Suppressor macrophage treated with lipopolysaccharide for 4 hours (primary cell): ENCODE measurements around the gene ADM2.
"Not testable (repeated sequence)": the region's sequence is repeated elsewhere in the genome, so short reads cannot be mapped to it uniquely, and the experiment has no call there.

Experiments
- DNase-seq: peaks from one replicate; pipeline ENCODE4 v3.0.0-alpha.2; 2020

The ADM2 gene

DNA sequence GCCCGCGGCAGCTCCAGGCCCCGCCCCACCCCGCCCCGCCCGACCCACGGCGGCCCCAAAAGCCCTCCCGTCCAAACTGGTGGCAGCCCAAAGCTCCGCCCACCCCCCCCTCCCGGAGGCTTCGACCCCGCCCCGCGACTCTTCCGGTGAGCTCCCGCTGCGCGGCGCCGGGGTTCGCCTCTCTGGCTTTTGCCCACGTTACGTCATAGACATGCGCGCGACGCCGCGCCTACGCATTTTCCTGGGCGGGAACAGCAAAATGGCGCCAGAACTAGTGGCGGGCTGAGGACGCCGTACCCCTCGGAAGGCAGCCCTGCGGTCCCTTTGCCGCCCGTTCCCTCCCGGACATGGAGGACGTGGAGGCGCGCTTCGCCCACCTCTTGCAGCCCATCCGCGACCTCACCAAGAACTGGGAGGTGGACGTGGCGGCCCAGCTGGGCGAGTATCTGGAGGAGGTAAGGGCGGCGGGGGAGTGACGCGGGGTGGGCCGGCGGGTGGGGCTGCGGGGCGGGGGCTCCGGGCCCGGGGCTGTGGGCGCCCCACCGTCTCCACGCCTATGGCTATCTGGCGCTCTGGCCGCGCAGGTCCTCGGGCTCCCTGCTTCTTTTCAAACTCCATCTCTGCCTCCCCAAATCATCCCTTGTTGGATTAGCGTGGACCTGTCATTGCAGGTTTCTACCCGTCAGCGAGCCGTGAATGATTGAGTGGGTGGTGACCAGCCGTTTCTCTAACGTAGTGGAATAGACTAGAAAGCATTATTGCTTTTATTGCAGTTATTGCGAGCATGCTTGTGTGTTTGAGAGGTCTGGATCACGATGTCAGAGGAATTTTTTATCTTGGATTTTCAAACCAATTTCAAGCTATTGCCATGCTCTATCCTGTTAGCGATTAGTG lies 26.9 kb downstream of the ADM2 start, which contains the start of gene NCAPH2:
Gene NCAPH2 (plus strand): TSS at position 234 of the 894 bp plus-strand sequence. CDS start 114 bp downstream, at position 348.
- DNase-seq = peak; percentile 13

DNA sequence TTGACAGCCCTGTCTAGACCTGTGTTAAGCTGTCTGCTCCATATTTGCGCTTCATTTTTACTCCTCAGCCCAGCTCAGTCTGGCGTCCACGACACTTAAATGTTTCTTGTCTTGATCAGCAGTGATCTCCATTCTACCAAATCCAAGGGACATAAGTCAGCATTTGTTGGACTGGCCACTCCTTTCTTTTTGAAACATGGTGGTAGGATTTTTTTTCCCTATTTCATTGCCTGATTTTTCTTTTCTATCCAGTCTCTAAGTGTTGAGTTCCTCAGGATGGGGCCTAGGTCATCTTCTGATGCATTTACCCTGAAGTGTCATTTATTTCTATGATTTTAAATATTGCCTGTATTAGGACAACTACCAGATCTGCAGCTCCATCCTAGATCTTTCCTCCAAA lies 27.6 kb downstream of the ADM2 start:
- no peak for DNase-seq

DNA sequence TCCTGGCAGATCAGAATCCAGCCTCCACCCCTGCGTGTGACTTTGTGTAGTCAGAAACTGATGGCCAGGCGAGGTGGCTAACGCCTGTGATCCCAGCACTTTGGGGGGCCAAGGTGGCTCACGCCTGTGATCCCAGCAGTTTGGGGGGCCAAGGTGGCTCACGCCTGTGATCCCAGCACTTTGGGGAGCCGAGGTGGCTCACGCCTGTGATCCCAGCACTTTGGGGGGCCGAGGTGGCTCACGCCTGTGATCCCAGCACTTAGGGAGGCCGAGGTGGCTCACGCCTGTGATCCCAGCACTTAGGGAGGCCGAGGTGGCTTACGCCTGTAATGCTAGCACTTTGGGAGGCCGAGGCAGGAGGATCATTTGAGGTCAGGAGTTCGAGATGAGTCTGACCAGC lies 31.8 kb downstream of the ADM2 start:
- DNase-seq = no peak

DNA sequence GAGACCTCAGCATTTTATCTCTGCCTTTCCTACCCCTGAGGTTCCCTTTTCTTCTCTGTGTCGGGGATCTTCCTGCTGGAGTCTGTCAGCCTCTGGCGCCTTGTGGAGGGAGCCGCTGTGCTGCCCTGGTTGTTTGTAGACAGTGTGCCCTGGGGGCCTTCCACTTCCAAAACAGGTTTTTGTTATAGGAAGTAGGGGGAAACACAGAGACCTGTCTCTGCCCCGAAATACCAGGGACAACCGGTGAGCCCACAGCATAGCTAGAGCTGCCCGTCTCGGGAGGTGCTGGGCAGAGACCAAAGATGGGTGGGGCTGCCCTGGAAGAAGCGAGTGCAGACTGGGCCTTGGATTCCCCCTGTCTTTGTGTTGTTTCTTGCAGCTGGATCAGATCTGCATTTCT lies 34.7 kb downstream of the ADM2 start:
- DNase-seq = no peak

DNA sequence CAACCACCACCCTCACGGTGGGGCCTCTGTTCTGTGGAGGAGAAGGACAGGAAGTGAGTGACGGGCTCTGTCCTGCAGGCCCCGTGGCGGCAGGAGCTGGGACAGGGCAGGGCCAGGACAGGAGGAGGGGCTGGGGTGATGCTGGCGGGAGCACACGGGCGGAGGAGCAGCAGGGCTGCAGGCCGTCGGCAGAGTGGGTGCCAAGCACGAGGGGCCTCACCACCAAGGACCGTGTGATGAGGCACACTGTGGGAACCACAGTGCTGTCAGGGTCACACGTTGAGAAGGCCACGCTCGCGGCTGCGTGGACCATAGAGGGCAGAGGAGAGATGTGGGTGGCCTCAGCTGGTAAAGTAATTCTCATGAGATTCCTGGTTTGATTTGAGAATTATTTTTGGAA lies 35.5 kb downstream of the ADM2 start:
- DNase-seq = no peak

DNA sequence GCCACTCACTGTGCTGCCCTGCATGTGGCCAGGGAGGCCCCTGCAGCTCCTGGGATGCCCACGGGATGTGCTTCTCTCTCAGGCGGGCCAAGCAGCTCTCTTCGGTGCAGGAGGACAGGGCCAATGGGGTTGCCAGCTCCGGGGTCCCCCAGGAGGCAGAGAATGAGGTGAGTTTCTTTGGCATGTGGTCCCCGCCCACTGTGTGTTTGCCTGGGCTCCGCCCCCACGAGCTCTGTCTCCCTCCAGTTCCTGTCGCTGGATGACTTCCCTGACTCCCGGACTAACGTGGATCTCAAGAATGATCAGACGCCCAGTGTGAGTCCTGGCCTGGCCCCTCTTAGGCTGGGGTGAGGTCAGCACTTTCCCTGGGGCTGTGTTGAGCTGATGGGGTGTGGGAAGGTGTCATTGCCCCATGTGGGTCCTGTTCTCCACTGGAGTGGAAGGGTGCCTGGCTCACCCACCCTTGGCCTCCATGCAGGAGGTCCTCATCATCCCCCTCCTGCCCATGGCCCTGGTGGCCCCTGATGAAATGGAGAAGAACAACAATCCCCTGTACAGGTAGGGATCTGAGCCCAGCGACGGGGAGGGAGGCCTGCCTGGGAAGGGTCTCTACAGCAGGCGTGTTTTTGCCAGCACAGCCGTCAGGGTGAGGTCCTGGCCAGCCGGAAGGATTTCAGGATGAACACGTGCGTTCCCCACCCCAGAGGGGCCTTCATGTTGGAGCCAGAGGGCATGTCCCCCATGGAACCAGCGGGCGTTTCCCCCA lies 36.3 kb downstream of the ADM2 start:
- no peak for DNase-seq

DNA sequence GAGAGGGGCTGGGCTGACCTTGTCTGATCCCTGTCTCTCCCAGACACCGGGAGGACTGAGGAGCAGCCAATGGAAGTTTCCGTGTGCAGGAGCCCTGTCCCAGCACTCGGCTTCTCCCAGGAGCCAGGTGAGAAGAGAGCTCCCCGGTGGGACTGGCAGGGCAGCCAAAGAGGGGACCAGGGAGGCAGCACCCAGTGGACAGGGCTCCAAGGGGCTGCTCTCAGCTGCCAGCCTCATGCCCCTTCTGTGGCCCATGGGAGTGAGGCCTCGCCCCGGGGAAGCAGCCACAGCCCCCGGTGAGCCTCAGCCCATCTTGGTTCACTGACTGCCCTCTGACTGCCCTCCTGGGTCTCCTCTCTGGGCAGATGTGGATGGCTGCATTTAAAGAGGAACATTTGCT lies 37.3 kb downstream of the ADM2 start:
- no peak for DNase-seq

DNA sequence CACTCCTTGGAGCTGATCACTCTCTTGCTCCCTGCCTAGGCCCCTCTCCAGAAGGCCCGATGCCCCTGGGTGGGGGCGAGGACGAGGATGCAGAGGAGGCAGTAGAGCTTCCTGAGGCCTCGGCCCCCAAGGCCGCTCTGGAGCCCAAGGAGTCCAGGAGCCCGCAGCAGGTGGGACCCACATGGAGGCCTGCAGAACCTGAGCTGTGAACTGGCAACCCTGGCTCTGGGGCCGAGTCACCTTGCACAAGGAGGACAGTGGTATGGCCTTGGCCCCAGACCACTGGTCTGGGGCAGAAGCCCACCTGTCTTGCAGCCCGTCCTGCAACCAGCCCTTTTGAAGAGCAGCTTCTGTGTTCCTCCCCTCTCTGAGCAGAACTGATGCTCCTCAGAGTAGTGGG lies 37.8 kb downstream of the ADM2 start:
- no peak for DNase-seq

DNA sequence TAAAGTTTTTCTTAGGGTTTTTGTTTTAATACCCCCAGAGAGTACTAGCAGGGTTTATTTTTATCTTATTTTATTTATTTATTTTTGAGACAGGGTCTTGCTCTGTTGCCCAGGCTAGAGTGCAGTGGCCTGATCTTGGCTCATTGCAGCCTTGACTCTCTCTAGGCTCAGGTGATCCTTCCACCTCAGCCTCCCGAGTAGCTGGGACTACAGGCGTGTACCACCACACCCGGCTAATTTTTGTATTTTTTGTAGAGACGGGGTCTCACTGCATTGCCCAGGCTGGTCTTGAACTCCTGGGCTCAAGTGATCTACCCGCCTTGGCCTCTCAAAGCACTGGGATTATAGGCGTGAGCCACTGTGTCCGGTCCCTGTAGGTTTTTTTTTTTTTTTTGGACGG lies 38.8 kb downstream of the ADM2 start:
- not testable (repeated sequence) for DNase-seq

DNA sequence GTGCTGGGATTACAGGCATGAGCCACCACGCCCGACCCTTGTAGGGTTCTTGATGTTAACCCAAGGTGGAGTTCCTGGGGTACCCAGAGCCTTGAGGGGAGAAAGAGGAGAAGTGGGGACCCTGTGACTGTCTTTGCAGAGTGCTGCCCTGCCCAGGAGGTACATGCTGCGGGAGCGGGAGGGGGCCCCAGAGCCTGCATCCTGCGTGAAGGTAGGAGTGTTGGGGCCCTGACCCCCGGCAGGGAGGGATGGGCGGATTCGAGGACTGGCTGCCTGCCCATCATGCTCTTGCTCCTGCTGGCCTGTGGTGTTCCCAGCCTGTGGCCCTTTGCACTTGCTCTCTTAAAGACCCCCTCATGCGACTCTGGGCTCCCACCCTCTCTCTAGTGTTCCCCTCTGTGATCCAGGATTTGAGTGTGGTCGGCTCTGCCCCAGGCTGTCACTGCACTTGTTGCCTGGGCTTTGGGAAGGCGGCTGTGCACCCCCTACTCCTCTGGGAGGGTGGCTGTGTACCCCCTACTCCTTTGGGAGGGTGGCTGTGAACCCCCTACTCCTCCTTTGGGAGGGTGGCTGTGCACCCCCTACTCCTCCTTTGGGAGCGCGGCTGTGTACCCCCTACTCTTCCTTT lies 39.6 kb downstream of the ADM2 start:
- DNase-seq = no peak

DNA sequence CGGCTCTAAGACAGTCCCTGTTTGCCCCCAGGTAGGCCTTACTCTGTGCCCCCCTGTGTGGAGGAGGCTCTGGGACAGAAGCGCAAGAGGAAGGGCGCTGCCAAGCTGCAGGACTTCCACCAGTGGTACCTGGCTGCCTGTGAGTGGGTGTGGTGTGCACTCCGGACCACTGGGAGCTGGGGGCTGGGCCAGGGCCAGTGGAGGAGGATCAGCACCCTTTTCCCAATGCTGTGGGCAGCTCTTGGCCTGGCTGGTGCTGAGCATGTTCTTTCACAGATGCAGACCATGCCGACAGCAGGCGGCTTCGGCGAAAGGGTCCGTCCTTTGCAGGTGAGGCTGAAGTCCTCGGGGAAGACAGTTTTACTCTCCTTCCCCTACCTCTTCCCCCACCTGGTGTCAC lies 40.4 kb downstream of the ADM2 start:
- no peak for DNase-seq

DNA sequence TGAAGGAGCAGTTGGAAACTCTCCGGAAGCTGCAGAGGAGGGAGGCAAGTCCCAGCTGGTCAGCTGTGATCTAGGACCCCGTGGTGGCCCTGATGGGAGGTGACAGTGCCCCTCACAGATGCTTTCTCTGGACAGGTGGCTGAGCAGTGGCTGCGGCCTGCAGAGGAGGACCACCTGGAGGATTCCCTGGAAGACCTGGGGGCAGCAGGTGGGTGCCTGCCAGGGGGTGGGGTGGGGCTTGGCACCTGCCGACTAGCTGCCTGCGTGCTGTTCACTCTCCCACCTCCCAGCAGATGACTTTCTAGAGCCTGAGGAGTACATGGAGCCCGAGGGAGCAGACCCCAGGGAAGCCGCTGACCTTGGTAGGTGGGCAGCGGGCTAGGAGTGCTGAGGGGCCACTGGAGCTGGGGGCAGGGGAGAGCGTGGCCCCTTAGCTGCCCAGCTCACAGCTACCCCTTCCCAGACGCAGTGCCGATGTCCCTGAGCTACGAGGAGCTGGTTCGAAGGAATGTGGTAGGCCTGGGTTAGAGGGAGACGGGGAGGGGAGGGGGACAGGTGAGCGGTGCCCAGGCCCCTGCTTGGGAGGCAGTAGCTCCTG lies 41.0 kb downstream of the ADM2 start:
- no peak for DNase-seq

DNA sequence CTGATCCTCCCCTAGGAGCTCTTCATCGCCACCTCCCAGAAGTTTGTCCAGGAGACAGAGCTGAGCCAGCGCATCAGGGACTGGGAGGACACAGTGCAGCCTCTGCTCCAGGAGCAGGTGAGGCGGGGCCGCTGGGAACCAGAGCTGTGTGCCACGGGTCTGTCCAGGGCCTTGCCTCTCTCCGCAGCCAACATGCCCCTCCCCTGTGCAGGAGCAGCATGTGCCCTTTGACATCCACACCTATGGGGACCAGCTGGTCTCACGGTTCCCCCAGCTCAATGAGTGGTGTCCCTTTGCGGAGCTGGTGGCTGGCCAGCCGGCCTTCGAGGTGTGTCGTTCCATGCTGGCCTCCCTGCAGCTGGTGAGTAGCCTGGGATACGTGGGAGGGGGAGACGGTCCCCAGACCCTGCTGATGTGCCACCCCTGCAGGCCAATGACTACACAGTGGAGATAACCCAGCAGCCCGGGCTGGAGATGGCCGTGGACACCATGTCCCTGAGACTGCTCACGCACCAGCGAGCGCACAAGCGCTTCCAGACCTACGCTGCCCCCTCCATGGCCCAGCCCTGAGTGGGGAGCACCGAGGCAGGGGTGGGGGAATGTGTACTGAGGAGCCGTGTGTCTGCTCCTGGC lies 41.6 kb downstream of the ADM2 start:
- peak; percentile 19 for DNase-seq

DNA sequence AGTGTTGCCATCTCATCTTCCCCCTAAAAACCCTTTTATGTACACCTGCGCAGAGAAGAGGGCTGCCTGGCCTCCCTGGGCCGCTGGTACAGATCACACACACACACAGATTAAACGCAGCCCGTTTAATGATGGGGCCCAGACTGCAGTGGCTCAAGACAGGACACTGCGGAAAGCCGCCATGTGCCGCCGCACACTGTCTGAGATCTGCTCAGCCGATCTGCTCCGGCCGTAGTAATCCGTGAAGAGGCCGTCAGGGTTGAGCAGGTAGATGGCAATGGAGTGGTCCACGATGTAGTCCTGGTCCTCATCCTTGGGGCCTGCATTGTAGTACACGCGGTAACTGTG lies 42.1 kb downstream of the ADM2 start:
- no peak for DNase-seq

DNA sequence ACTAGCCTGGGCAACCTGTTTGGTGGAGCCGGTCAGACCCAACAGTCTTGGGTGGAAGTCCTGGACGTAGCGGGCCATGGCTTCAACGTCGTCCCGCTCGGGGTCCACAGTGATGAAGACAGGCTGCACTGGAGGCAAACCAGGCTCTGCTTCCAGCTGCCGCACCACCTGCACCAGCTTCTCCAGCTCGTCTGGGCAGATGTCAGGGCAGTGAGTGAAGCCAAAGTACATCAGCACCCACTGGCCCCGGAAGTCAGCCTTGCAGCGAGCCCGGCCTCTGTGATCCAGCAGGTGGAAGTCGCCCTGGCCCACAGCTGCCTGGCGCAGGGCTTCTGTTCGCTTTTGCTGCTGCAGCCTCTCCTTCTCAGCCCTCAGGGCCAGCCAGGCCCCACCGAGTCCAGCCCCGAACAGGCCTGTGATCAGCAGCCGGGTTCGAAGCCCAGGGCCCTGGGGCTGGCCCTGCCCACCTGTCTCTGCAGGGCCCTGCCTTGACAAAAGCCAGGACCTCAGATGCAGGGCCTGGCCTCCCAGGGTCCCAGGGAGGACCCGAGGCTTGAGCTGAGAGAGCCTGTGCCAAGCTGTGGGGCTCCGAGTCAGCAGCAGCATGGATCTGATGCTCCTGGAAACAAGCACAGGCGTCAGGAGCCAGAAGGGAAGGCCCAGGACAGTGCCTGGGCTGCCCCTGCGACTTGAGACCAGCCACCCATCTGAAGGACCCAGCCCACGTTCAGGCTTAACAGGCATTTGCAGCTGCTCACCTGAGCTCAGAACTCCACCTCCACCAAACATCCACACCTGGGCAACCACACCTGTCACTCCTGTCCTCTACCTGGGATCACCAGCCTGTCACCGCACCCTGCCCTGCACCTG lies 42.7 kb downstream of the ADM2 start:
- peak; percentile 22 for DNase-seq

DNA sequence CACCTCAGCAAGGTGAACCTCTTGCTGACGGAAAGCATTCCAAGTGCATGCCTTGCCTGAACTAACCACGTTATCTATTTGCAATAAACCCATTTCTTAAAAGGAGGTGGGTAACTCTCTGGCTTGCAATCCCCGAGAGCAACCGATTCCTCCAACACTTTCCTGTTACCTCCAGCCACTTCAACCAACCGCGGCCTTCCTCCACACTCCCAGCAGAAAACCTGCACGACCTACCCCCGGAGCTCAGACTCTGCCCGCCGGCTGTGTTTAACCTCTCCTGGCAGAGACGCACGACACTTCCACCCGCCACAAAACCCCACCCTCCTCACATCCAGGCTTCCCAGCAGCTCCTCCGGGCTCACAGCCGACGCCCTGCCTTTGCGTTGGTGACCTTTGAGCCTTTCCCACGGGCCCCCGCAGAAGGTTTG lies 43.3 kb downstream of the ADM2 start:
- no peak for DNase-seq

DNA sequence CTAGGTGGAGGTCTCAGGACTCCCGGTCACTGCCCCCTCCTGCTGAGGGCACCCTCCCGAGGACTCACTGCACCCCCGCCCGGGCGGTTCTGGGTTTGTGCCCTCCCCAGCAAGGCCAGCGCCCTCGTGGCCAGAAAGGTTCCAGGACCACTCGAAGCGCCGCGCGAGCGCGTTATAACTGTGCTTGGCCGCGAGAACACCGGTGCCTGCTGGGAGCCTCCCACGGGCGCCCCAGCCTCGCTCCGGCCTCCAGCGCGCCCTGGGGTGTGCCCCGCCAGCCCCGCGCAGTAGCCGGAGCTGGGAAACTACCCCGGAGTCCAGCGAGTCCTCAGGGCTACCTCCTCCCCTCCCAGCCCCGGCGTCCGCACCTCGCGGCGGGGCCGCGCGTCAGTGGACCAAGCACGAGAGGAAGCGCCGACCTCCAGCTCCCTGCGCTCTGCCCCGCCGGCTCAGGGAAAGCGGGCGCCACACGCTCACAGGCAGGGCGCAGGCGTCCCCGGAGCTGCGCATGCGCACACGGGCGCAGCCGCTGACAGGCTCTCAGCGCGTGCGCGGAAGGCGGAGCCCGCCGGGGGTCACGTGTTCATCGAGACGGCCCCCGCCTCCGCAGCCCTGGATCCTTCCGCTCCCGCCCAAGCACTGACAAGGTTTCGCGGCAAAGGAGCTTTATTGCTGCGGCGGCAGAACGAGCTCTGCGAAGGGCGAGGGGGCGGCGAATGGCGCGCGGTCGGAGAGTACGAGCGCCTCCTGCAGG lies 43.9 kb downstream of the ADM2 start, which contains the start of gene SCO2:
Gene SCO2 (minus strand): TSS at position 495 of the 754 bp plus-strand sequence. CDS start 1,187 bp downstream, outside the sequence.
- peak; percentile 98 for DNase-seq

DNA sequence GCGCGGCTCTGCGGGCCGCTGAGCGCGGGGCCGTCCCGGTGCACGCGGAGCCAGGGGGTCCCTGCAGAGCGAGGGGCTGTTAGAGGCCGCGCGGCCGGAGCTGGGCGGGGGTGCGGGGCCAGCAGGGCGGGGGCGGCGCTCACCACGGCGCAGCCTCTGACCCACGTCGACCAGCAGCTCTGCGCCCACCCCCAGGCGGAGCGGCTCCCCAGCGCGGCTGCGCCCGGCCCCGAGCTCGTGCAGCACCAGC lies 44.4 kb downstream of the ADM2 start:
- no peak for DNase-seq

DNA sequence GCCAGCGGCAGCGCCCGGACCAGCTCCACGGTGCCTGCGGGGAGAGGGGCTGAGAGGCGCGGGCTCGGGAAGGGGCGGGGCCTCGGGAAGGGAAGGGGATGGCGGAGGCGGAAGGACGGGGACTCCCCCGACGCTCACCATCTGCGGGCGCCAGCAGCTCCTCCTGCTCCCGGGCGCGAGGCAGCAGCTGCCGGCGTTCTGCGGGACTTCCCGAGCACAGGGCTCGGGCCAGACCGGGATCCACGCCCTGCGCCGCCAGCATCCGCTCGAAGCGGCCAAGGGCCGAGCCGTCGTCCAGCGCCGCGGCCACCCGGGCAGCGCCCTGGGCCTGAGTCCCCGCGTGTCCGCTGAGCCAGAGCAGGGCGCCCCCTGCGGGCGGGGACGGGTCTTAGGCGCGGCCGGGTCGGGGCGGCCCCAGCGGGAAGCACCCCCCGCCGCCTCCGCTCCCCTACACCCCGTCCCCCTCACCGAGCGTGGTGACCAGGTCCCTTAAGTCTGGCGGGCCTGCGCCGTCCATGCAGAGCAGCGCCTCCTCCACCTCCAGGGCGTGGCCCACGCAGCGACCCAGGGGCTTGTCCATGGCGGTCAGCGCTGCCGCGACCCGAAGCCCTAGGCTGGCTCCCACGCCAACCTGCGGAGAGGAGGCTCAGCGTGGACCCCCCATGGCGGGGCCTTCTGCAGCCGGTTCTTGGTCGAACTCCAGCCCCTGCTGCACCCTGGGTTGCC lies 44.9 kb downstream of the ADM2 start:
- DNase-seq = peak; percentile 86
